Esophagus muscularis mucosa (tissue), 4 donors: ENCODE measurements around the gene CDK4.

Source experiments
- EP300 ChIP-seq: sonication (generic); formaldehyde crosslinking; IDR thresholded peaks from one replicate; pipeline ENCODE4 v1.6.1; 2017; ENCODE audit warnings: antibody characterized with exemption
- POLR2A ChIP-seq: fragments of 450-650 bp; IDR thresholded peaks from one replicate; pipeline ENCODE4 v1.6.1; 2017; ENCODE audit warnings: antibody characterized with exemption, moderate library complexity, mild to moderate bottlenecking, low read depth
- POLR2AphosphoS5 ChIP-seq, 2 donors: sonication (generic); formaldehyde crosslinking; IDR thresholded peaks; one replicate each; pipeline ENCODE4 v1.6.1; 2017; ENCODE audit warnings: antibody characterized with exemption in 2 of 2
- TF ChIP-seq, protein P1 (sequence below), 3 experiments: fragments of 200-600 bp in 2 of 3; fragments of 450-650 bp in 1 of 3; sonication (generic) in 2 of 3; IDR thresholded peaks; one replicate each; pipeline ENCODE4 v1.5.1; 2017 to 2019; ENCODE audit warnings: antibody characterized with exemption in 3 of 3, mild to moderate bottlenecking in 2 of 3, moderate library complexity in 1 of 3

DNA sequence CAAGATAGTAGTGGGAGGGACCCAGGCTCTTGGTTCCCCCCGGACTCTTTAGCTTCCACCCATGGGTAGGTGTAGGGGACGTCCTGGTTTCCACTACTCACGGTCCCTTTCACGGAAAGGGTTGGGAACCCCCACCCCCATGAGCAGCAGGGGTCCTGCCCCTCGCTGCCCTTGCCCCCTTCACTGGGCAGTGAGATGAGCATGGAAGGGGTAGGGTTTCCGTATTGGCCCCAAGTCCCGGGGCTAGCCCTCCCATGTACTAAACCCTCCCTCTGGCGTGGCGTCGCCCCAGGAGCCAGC, 26.3 kb downstream of the CDK4 start:
- TF ChIP-seq, protein P1, sequence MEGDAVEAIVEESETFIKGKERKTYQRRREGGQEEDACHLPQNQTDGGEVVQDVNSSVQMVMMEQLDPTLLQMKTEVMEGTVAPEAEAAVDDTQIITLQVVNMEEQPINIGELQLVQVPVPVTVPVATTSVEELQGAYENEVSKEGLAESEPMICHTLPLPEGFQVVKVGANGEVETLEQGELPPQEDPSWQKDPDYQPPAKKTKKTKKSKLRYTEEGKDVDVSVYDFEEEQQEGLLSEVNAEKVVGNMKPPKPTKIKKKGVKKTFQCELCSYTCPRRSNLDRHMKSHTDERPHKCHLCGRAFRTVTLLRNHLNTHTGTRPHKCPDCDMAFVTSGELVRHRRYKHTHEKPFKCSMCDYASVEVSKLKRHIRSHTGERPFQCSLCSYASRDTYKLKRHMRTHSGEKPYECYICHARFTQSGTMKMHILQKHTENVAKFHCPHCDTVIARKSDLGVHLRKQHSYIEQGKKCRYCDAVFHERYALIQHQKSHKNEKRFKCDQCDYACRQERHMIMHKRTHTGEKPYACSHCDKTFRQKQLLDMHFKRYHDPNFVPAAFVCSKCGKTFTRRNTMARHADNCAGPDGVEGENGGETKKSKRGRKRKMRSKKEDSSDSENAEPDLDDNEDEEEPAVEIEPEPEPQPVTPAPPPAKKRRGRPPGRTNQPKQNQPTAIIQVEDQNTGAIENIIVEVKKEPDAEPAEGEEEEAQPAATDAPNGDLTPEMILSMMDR (IDR thresholded peaks at IDR 0.05): no peak
- TF ChIP-seq POLR2A: no peak
- no peak for TF ChIP-seq POLR2AphosphoS5 (IDR thresholded peaks at IDR 0.05)
- TF ChIP-seq EP300: no peak
